B cell (primary cell): ENCODE data around the gene MTHFSD. TPM values are rescaled to one million over a fixed set of nuclear protein-coding genes. Genes with fewer than 3 reads are reported as not detected.

Source experiments
- ATAC-seq: fragments of 200-7000 bp; cut with Tn5 transposase; one replicate; pipeline ENCODE4 v1.10.0; 2021; ENCODE audit warnings: low read depth, mild to moderate bottlenecking, moderate number of reproducible peaks, moderate library complexity
- CTCF ChIA-PET: fragments of 350-600 bp; sonication (Branson Sonifier 250); formaldehyde crosslinking; loops from one replicate; lab custom pipeline; 2021; ENCODE audit warnings: antibody characterized with exemption, inconsistent platforms; lab: Charles Lee
- POLR2A ChIA-PET: fragments of 350-600 bp; sonication (Branson Sonifier 250); formaldehyde crosslinking; loops from one replicate; lab custom pipeline; 2021; ENCODE audit warnings: antibody characterized with exemption; lab: Charles Lee
- DNase-seq: peaks from one replicate; pipeline ENCODE4 v3.0.0; 2013
- H2AFZ ChIP-seq: 2 replicates; pipeline ENCODE4 v1.6.1; 2012; ENCODE audit warnings: mild to moderate bottlenecking, low read depth, low read length; ENCODE audit not compliant: insufficient read depth, poor library complexity, severe bottlenecking
- H3K27ac ChIP-seq, 2 donors: 1 replicate in 1 of 2; 2 replicates in 1 of 2; pipeline ENCODE4 v1.5.1; 2012 to 2013; ENCODE audit warnings: low read length in 2 of 2, mild to moderate bottlenecking in 2 of 2, moderate library complexity in 1 of 2
- H3K27me3 ChIP-seq, 4 experiments: fragments of 200-600 bp in 1 of 4; sonication (generic) in 1 of 4; replicated peaks in 1 of 4; 1 replicate in 2 of 4; 2 replicates in 2 of 4; pipeline versions ENCODE4 v1.6.1 to v1.7.0; 2013 to 2016; ENCODE audit warnings: low read length in 3 of 4, mild to moderate bottlenecking in 2 of 4, mixed read lengths in 1 of 4, moderate library complexity in 1 of 4; ENCODE audit not compliant: insufficient read depth in 4 of 4, control insufficient read depth in 3 of 4; ENCODE audit errors: control extremely low read depth in 1 of 4
- H3K36me3 ChIP-seq, 2 experiments: replicated peaks in 1 of 2; 1 replicate in 1 of 2; 2 replicates in 1 of 2; pipeline versions ENCODE4 v1.6.1 to v1.7.1; 2013; ENCODE audit warnings: low read length in 1 of 2; ENCODE audit not compliant: insufficient read depth in 2 of 2, control insufficient read depth in 1 of 2; ENCODE audit errors: control extremely low read depth in 1 of 2, extremely low read depth in 1 of 2
- H3K4me1 ChIP-seq, 2 donors: fragments of 200-600 bp in 1 of 2; sonication (generic) in 1 of 2; 1 replicate in 1 of 2; 2 replicates in 1 of 2; pipeline versions ENCODE4 v1.5.1 to v1.6.1; 2013 to 2017; ENCODE audit warnings: low read length in 2 of 2; ENCODE audit not compliant: control insufficient read depth in 2 of 2, insufficient read depth in 2 of 2
- H3K4me2 ChIP-seq: replicated peaks from 2 replicates; pipeline ENCODE3; 2012; ENCODE audit warnings: mild to moderate bottlenecking, low read depth, low read length; ENCODE audit not compliant: poor library complexity, severe bottlenecking
- H3K4me3 ChIP-seq, 5 experiments: fragments of 200-600 bp in 1 of 5; sonication (generic) in 1 of 5; 1 replicate in 3 of 5; 2 replicates in 2 of 5; pipeline versions ENCODE4 v1.5.1 to v1.7.0; 2011 to 2016; ENCODE audit warnings: low read length in 4 of 5, mild to moderate bottlenecking in 4 of 5, low read depth in 2 of 5, control low read depth in 1 of 5, moderate library complexity in 1 of 5; ENCODE audit not compliant: insufficient read depth in 1 of 5; ENCODE audit errors: control extremely low read depth in 1 of 5, extremely low read depth in 1 of 5
- H3K79me2 ChIP-seq: fragments of 200-600 bp; sonication (generic); one replicate; pipeline ENCODE4 v1.6.0; 2016; ENCODE audit warnings: low read length; ENCODE audit not compliant: control insufficient read depth, insufficient read depth
- H3K9ac ChIP-seq: fragments of 200-600 bp; sonication (generic); 2 replicates; pipeline ENCODE4 v1.6.1; 2017; ENCODE audit warnings: mild to moderate bottlenecking, low read length, moderate library complexity
- H3K9me3 ChIP-seq, 3 donors: one replicate each; pipeline versions ENCODE4 v1.6.1 to v1.7.1; 2013; ENCODE audit warnings: low read length in 2 of 3; ENCODE audit not compliant: control insufficient read depth in 2 of 3, insufficient read depth in 1 of 3; ENCODE audit errors: control extremely low read depth in 1 of 3
- H4K20me1 ChIP-seq: 2 replicates; pipeline ENCODE4 v1.6.0; 2012; ENCODE audit warnings: mild to moderate bottlenecking, low read length; ENCODE audit not compliant: insufficient read depth, control insufficient read depth, poor library complexity, severe bottlenecking
- H3K27ac Mint-ChIP-seq: one replicate; pipeline ENCODE4 v1.8.0; 2021; ENCODE audit warnings: mixed read lengths
- H3K27me3 Mint-ChIP-seq: one replicate; pipeline ENCODE4 v1.8.0; 2021; ENCODE audit warnings: mixed read lengths
- H3K4me1 Mint-ChIP-seq: one replicate; pipeline ENCODE4 v1.8.0; 2021; ENCODE audit warnings: mixed read lengths
- H3K4me3 Mint-ChIP-seq: one replicate; pipeline ENCODE4 v1.8.0; 2021; ENCODE audit warnings: mixed read lengths
- H3K9me3 Mint-ChIP-seq: one replicate; pipeline ENCODE4 v1.8.0; 2022; ENCODE audit warnings: mixed read lengths; ENCODE audit not compliant: insufficient read depth
- EZH2 ChIP-seq: IDR thresholded peaks from 2 replicates; pipeline ENCODE4 v1.6.1; 2012; ENCODE audit warnings: borderline replicate concordance, low read depth, mild to moderate bottlenecking, moderate library complexity, low read length; ENCODE audit not compliant: insufficient read depth, poor library complexity, severe bottlenecking
- WGBS: methylation state at CpG from one replicate; pipeline ENCODE4 v1.1.5; 2013; ENCODE audit warnings: missing lambda C conversion rate; ENCODE audit not compliant: insufficient coverage; 5-methylcytosine and 5-hydroxymethylcytosine counted together
- intact Hi-C: fragments of 100-400 bp; cut with micrococcal nuclease; formaldehyde crosslinking; loops from one replicate; pipeline ENCODE4 v1.10.0; 2022
- polyA plus RNA-seq: library from polyadenylated mRNA; depleted of rRNA; stranded (reverse); fragments of >200 nt; gene quantifications from 2 replicates; pipeline ENCODE4 v1.2.3, GENCODE V29; 2012
- total RNA-seq, 2 donors: library from RNA; stranded (reverse); fragments of 120-200 nt in 1 of 2; gene quantifications; 1 replicate in 1 of 2; 2 replicates in 1 of 2; pipeline versions ENCODE4 v1.2.3 to v1.2.4, GENCODE V29; 2013 to 2022
- TF ChIP-seq, protein P1 (sequence below): fragments of 200-600 bp; IDR thresholded peaks from one replicate; pipeline ENCODE4 v1.8.0; 2022; ENCODE audit warnings: antibody characterized with exemption, mild to moderate bottlenecking

The MTHFSD gene
- total and polyA plus RNA-seq, 2 donors (not counting 1 experiment from before 2014, with no cell fraction given) = 21.5 to 42.0 TPM

DNA sequence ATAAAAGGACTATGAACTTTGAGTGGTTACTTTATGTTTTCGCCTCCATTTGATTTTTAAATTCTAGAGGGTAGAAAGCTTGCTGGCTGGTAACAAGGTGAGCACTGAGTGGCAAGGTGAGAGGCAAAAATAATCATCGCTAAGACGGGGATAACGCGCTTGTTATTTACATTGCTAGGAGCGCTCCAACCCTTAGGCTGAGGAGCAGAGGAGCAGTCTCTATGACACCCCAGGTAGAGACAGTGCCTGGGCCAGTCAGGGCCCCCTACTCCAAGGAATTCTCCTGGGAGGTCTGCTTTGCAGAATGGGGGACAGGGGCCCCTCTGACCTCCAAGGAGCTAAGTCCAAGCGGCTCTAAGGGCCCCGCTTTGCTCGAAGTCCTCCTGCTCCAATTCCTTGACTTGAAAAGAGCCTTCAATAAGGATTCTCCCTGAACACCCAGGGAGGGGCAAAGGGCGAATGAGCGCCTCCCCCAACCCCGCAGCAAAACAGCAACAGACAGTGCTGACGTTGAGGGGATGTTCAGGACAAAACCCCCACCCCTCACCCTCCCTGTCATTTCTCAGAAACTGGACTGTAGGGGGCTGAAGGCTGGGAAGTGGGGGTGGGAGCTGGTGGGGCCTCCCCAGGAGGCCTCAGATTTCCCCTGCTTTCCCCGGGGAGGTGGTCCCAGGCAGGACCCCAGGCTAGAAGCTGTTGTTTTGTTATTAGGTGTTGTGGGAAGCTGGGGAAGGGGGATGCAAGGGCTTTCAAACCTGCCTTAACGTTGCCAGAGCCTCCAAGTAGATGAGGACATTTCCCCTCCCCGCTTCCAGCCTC, 54.9 kb downstream of the MTHFSD start:
- POLR2A ChIA-PET = no interaction called here
- H3K27ac ChIP-seq = no peak overlapping the region
- DNase-seq = no peak
- Mint-ChIP-seq H3K27ac (no peak overlapping the region), H3K9me3 (no peaks in the 10 kb centered on the region), H3K27me3 (peaks cover 65% of the 10 kb centered on the region), H3K4me3 (no peak overlapping the region), H3K4me1 (peaks cover 7% of the 10 kb centered on the region)
- no peaks in the 10 kb centered on the region for H4K20me1 ChIP-seq
- H3K9me3 ChIP-seq = peaks cover 0 to 11% (median 0%) of the 10 kb centered on the region in 3 donors
- no peak overlapping the region for H3K9ac ChIP-seq
- intact Hi-C loops = loop anchor here (5.0 kb wide), 1 partner anchor 583 kb away; no protein-coding TSS in a partner anchor
- CTCF ChIA-PET = no interaction called here
- no peak overlapping the region for H2AFZ ChIP-seq
- no peaks in the 10 kb centered on the region for H3K79me2 ChIP-seq
- no peak overlapping the region for H3K4me3 ChIP-seq
- TF ChIP-seq EZH2 = no peak
- TF ChIP-seq, protein P1, sequence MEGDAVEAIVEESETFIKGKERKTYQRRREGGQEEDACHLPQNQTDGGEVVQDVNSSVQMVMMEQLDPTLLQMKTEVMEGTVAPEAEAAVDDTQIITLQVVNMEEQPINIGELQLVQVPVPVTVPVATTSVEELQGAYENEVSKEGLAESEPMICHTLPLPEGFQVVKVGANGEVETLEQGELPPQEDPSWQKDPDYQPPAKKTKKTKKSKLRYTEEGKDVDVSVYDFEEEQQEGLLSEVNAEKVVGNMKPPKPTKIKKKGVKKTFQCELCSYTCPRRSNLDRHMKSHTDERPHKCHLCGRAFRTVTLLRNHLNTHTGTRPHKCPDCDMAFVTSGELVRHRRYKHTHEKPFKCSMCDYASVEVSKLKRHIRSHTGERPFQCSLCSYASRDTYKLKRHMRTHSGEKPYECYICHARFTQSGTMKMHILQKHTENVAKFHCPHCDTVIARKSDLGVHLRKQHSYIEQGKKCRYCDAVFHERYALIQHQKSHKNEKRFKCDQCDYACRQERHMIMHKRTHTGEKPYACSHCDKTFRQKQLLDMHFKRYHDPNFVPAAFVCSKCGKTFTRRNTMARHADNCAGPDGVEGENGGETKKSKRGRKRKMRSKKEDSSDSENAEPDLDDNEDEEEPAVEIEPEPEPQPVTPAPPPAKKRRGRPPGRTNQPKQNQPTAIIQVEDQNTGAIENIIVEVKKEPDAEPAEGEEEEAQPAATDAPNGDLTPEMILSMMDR = no peak
- peaks cover 0 to 92% (median 61%) of the 10 kb centered on the region in 4 experiments for H3K27me3 ChIP-seq
- no peaks in the 10 kb centered on the region for H3K36me3 ChIP-seq
- ATAC-seq = no peak
- 16% methylated on average over 12 of the region's 16 CpGs for WGBS
- H3K4me2 ChIP-seq = no peak overlapping the region
- peaks cover 5 to 25% of the 10 kb centered on the region in 2 donors for H3K4me1 ChIP-seq

DNA sequence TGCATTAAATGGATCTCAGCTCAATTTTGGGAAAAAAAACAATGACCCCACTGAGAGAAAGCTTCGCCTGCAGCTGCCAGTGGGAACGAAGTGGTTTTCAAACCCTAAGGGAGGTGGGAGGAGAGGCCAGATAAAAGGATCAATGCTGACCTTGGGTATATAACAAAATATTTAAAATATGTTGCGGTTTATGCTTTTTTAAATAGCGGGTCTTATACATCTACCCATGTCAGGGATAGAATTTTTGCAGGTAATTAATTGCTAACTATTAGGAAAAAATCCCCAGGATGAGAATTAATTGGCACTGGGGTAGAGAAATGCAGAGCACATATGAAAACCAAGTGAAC, 55.6 kb downstream of the MTHFSD start:
- Histone ChIP-seq H3K4me2 (no peak overlapping the region), H3K4me3 (no peak overlapping the region), H3K27ac (no peak overlapping the region), H3K36me3 (no peaks in the 10 kb centered on the region), H3K79me2 (no peaks in the 10 kb centered on the region), H2AFZ (no peak overlapping the region), H4K20me1 (no peaks in the 10 kb centered on the region), H3K27me3 (peaks cover 0 to 92% (median 59%) of the 10 kb centered on the region in 4 experiments), H3K4me1 (peaks cover 0 to 19% of the 10 kb centered on the region in 2 donors), H3K9ac (no peak overlapping the region), H3K9me3 (peaks cover 0 to 17% (median 0%) of the 10 kb centered on the region in 3 donors)
- Mint-ChIP-seq H3K9me3 (no peaks in the 10 kb centered on the region), H3K4me1 (no peaks in the 10 kb centered on the region), H3K27me3 (peaks cover 60% of the 10 kb centered on the region), H3K4me3 (no peak overlapping the region), H3K27ac (no peak overlapping the region)
- POLR2A ChIA-PET = no interaction called here
- no peak for DNase-seq
- CTCF ChIA-PET = no interaction called here
- no peak for ATAC-seq
- no peak for TF ChIP-seq EZH2
- TF ChIP-seq, protein P1 = no peak
- 60% methylated on average over 1 of the region's 4 CpGs for WGBS
- intact Hi-C loops = loop anchor here (5.0 kb wide), 1 partner anchor 582 kb away; no protein-coding TSS in a partner anchor
